Erythroblast (primary cell): ENCODE measurements around the gene TIMM13.

Source experiments
- GATA1 ChIP-seq: IDR thresholded peaks from 2 replicates; pipeline ENCODE4 v1.6.1; 2011; ENCODE audit warnings: low read depth, mild to moderate bottlenecking, control low read depth, low read length, moderate library complexity
- POLR2A ChIP-seq: IDR thresholded peaks from 2 replicates; pipeline ENCODE4 v1.6.1; 2011; ENCODE audit warnings: mild to moderate bottlenecking, low read length

DNA sequence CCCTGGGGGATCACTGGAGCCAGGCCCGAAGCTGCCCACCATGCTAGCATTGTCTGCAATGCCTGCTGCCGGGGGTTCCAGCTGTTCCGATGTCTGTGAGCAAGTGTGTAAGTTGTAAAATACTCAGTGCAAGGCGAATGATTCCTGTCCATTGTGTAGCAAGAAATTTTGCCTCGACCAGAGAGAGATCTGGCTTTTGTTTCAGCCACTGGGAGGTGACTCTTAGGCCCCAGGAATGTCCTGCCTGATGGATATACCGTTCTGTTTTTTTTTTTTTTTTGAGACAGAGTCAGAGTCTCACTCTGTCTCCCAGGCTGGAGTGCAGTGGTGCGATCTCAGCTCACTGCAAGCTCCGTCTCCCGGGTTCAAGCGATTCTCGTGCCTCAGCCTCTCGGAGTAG, 41.2 kb upstream of the TIMM13 start:
- no peak for TF ChIP-seq POLR2A
- no peak for TF ChIP-seq GATA1
